Endothelial cell (in vitro differentiated cells): ENCODE data around the gene IFITM5. TPM values are rescaled to one million over a fixed set of nuclear protein-coding genes. Genes with fewer than 3 reads are reported as not detected.

Experiments
- DNase-seq: peaks from one replicate; pipeline ENCODE4 v3.0.0; 2021; ENCODE audit warnings: low spot score
- H3K27ac Mint-ChIP-seq: one replicate; pipeline ENCODE4 v1.8.0; 2021; ENCODE audit warnings: mixed read lengths, inconsistent platforms; ENCODE audit not compliant: unreplicated experiment
- H3K27me3 Mint-ChIP-seq: one replicate; pipeline ENCODE4 v1.8.0; 2021; ENCODE audit warnings: mild to moderate bottlenecking, moderate library complexity, mixed read lengths, inconsistent platforms; ENCODE audit not compliant: unreplicated experiment
- H3K36me3 Mint-ChIP-seq: one replicate; pipeline ENCODE4 v1.8.0; 2021; ENCODE audit warnings: mild to moderate bottlenecking, low read depth, mixed read lengths, inconsistent platforms; ENCODE audit not compliant: unreplicated experiment
- H3K4me1 Mint-ChIP-seq: one replicate; pipeline ENCODE4 v1.8.0; 2021; ENCODE audit warnings: mild to moderate bottlenecking, mixed read lengths, inconsistent platforms; ENCODE audit not compliant: unreplicated experiment
- H3K4me3 Mint-ChIP-seq: one replicate; pipeline ENCODE4 v1.8.0; 2021; ENCODE audit warnings: mild to moderate bottlenecking, mixed read lengths, inconsistent platforms; ENCODE audit not compliant: unreplicated experiment
- H3K9me3 Mint-ChIP-seq: one replicate; pipeline ENCODE4 v1.8.0; 2021; ENCODE audit warnings: mixed read lengths, inconsistent platforms; ENCODE audit not compliant: unreplicated experiment
- CTCF ChIP-seq: fragments of 200-600 bp; sonication (generic); IDR thresholded peaks from one replicate; pipeline ENCODE4 v1.5.0; 2021; ENCODE audit warnings: antibody characterized with exemption; ENCODE audit not compliant: unreplicated experiment
- total RNA-seq: library from RNA; stranded (reverse); fragmentation: NEBNext Ultra II Directional; extraction: Animal tissue kit (Norgen Biotek cat#: 25700); gene quantifications from one replicate; pipeline ENCODE4 v1.2.1, GENCODE V29; 2021; ENCODE audit not compliant: unreplicated experiment

IFITM5 gene
- total RNA-seq, 1 donor from 2014 or later, result not detected

GRCh38 chr11:303363-303762 is 4.0 kb upstream of the IFITM5 start:
- DNase-seq, result no peak
- Mint-ChIP-seq H3K9me3 (no peaks in the 10 kb centered on the region), H3K4me3 (no peak overlapping the region), H3K36me3 (no peaks in the 10 kb centered on the region), H3K4me1 (peaks cover 23% of the 10 kb centered on the region), H3K27me3 (no peaks in the 10 kb centered on the region), H3K27ac (no peak overlapping the region)
- TF ChIP-seq CTCF, result no peak

- H3K4me1 Mint-ChIP-seq, result peaks cover 5% of the 10 kb centered on the region
- H3K9me3 Mint-ChIP-seq, result no peaks in the 10 kb centered on the region
- H3K27me3 Mint-ChIP-seq, result peaks cover 2% of the 10 kb centered on the region
- H3K36me3 Mint-ChIP-seq, result peaks cover 6% of the 10 kb centered on the region
- H3K4me3 Mint-ChIP-seq, result no peak overlapping the region
- no peak for TF ChIP-seq CTCF
- no peak for DNase-seq
- H3K27ac Mint-ChIP-seq, result no peak overlapping the region
Observed at GRCh38 chr11:299951-300735, 817 bp upstream of the IFITM5 start.

GRCh38 chr11:298406-299065 is 790 bp downstream of the IFITM5 start:
- Mint-ChIP-seq H3K9me3 (no peaks in the 10 kb centered on the region), H3K4me3 (no peak overlapping the region), H3K36me3 (peaks cover 6% of the 10 kb centered on the region), H3K27me3 (peaks cover 2% of the 10 kb centered on the region), H3K27ac (no peak overlapping the region), H3K4me1 (peaks cover 5% of the 10 kb centered on the region)
- TF ChIP-seq CTCF, result no peak
- no peak for DNase-seq

GRCh38 chr11:297586-298405 is 1.5 kb downstream of the IFITM5 start:
- no peak overlapping the region for H3K4me3 Mint-ChIP-seq
- peaks cover 5% of the 10 kb centered on the region for H3K4me1 Mint-ChIP-seq
- no peaks in the 10 kb centered on the region for H3K9me3 Mint-ChIP-seq
- H3K27me3 Mint-ChIP-seq, result peaks cover 2% of the 10 kb centered on the region
- TF ChIP-seq CTCF, result no peak
- DNase-seq, result no peak
- H3K27ac Mint-ChIP-seq, result no peak overlapping the region
- peaks cover 6% of the 10 kb centered on the region for H3K36me3 Mint-ChIP-seq
